Stimulated activated CD4-positive, alpha-beta T cell treated with anti-CD3 and anti-CD28 coated beads, Interleukin-1b, Interleukin-23, amount 100 ng/mL, for 48 hours (primary cell): ENCODE measurements around the gene LMBR1.

Source experiments
- DNase-seq: peaks from one replicate; pipeline ENCODE4 v3.0.0-alpha.2; 2020

Gene LMBR1

DNA sequence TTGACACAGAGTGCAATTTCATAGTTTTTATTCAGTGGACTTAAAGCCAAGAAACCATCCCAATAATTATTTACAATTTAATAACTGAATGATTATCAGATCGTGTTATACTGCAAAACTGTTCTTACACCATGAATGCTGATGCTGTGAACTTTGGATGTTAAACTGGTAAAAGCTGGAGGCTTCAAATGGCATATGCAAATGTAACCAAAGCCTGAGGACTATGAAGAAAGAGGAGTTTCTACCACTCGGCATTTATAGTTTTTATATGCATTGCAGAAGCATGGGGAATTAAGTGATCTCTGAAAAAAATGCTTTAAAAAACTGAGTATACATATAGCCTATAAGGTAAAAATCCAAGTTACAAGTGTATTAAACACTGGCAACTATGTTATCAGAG, 210.1 kb downstream of the LMBR1 start:
- no peak for DNase-seq

DNA sequence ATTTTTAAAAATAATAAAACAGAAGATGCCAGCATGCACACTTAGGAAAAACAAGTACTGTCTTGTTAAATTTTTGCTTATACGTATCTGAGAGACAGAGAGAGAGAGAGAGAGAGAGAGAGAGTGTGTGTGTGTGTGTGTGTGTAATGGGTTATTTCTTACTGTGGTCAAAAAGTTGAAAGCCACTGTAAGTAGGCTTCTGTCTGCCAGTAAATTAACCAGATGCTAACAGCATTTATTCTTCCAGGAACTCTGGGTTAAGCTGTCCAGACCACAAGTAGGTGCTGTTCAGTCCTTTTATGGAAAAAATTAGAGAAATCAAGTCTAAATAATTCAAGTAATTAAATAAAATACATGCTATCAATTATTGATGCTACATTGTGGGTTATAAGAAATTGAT, 212.7 kb downstream of the LMBR1 start:
- no peak for DNase-seq

DNA sequence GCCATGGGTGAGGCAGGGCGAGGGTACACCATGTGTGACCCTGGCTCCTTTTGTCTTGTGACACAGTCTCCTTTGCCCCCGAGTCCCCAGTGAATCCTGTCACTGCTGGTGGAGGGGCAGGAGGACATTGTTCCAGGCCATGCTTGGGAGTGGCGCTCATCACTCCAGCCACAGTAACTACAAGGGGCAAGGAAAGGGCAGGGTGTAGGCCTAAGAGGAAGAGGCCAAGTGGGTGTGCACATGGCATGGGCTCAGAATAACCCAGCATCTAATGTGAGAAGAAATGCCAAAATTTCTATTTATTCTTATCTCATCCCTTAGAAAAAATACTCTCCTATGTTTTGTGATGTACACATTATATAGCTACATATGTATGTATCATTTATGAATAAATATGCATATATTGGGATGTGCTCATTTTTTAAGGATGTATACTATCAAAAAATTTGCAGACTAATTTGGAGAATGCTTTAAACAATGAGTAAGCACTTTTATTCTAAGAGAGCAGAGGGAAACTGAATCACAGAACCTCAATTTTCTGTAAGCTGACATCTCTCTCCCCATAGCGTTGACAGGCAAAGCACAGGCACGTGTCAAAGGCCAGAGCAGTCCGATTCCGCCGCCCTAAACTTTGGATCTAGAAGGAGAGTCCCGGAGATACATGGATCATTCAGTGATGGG, 215.5 kb downstream of the LMBR1 start:
- DNase-seq = no peak

DNA sequence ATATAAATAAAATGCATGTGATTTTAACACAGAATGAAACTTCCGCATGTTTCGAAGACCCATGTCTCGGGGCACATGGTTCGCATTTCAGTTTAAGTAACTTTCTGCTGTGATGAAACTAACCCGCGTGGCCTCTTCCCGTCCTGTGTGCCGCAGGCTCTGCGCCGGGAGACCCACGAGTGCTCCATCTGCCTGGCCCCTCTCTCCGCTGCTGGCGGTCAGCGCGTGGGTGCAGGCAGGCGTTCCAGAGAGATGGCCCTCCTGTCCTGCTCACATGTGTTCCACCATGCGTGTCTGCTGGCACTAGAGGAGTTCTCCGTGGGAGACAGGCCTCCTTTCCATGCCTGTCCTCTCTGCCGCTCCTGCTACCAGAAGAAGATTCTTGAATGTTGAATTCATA, 216.7 kb downstream of the LMBR1 start:
- DNase-seq = no peak

DNA sequence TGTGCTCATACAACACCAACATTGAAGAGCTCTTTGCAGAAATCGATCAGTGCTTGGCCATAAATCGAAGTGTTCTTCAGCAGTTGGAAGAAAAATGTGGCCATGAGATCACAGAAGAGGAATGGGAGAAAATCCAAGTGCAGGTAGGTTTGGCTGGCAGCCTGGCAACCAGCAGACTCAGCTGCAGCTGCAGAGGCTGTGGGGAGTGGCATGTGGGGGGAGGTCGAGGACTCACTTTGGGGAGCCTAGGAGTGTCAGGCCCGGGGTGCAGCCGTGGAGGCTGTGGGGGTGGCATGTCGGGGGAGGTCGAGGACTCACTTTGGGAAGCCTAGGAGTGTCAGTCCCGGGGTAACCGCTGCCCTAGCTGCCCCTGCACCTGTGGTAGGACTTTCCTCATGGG, 217.3 kb downstream of the LMBR1 start:
- no peak for DNase-seq

DNA sequence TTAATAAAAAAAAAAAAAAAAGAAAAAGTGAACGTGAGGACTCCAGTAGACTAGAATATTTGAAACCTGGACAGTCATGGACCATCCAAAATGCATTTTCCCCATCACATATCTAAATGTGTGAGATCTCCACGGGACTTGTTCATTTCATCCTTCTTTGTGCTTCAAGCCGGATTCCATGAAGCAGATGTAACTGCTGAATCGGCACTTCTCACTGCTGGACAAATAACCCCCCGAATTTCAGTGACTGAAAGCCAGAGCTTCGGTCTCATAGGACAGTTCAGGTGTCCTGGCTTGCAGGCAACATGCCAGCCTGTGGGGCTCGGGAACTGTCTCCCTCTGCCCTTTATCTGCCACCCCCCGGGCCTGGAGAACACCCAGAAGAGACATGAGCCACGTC, 219.1 kb downstream of the LMBR1 start:
- no peak for DNase-seq

DNA sequence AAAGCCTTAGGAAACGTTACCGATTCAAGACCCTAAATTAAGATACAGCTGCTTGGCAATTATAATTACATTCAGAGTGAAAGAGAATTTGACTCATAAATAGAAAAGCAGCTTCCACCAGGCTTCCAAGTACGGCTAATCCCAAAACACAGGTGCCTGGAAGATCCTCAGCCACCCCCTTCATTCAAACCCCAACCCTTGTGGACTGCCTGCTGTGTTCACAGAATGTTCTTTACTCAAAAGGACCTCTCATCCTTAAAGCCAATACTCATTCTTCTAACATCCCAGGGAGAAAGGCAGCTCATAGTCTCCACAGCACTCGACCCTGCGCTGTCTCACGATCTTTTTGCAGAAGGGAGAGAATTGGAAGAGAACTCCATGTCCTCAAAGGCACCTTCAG, 219.5 kb downstream of the LMBR1 start:
- DNase-seq = no peak

DNA sequence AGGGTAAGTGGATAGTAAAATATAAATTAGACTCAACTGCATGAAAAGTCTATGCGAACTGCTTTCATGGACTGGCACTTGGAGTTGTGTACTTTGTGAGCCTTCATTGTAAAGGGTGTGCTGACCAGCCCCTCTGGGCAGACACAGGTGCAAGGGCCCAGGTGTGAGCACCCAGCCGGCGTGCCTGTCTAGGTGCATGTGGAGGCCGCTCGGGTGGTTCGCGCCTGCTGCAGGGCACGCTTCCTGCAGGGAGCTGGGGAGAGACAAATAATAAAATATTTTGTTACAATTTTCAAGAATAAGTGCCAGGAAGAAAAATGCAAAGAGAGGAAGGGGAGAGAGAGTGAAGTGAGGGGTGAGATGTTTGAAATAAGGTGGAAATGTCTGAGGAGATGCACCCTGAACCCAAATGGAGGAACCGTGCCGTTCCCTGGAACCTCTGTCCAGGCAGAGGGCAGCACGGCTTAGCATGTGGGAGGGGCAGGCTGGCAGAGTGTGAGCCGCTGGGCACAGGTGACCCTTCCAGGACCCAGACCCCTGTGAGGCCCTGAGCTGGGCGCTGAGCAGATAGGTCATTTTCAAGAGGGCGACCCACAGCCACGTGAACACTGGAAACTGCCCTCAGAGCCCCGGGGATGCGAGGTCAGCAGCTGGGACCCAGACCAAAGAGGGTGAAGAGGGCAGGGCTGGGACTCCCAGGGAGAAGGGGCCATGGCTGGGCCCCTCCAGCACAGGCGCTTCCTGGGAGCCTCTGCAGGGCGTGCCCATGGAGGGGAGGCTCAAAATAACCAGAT, 223.8 kb downstream of the LMBR1 start:
- DNase-seq = no peak

DNA sequence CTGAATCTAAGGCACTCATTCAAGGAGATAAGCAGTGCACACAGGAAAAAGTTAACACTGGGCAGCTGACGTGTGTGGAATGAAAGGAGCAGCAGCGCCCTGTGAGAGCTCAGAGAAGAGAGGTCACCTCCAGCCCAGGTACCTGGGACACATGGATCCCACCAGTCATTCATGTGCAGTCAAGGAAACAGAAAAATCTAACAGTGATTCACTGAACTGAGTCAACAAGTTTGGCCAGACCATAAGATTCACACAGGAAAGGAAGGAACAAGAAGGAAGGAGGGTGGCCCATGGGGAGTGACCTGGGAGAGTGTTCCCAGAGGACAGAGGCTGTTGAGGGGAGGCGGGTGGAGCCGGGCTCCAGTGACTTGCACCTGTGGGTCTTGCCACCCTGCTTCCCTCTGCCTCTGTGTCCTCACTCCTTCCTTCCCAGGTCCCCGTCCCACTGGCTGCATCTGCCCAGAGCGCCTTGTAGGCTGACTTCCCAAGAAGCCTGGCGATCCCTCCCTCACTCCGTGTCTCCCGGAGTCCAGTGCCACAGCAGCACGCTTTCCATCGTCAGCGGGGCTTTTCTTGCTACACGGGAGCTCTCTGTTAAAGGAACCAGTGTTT, 224.7 kb downstream of the LMBR1 start:
- no peak for DNase-seq

DNA sequence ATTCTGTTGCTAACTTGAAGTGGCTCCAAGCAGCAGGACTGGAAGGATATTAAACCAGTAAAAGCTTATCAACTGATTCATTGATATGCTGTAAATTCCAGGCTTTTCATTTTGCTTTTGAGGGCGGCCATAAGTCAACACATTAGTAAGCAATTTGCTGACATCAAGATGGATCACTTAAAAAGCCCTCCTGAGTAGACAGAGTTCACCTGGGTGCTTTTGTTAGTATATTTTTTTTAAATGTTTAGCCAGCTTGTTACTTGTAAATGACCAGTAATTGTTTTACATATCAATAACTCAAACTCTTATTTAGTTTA, 225.9 kb downstream of the LMBR1 start:
- DNase-seq = no peak

DNA sequence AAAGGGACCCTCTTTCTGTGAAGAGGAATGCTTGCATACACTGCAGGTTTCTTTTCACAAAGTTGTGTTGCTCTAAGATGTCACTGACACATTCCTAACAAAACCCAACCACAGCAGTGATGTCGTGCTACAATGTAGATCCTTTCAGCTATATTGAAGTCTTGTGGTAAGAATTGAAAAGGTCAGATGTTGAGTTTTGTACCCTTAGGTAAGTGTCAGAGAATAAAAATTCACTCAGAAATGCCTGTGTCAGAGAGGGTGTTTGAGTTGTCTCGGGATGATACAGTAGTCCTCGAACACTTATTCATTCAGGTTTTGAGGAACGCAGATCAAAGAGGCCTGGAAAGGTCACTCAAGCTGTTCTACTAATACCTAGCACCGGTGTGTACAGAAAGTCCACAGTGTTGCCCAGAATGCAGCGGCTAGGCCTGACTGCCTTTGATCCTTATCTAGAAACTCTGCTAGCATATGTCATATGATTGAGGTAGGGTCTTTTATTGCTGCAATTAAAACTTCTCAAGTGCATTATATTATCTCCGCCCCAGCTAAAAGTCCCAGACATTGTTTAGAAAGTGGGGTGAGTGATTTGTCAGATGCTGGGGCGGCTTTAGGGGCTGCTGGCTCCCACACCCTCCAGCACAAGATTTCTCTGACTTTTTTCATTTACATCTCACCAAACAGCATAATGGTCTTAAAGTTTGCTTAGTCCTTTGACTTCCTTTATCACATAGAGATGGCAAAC, 226.4 kb downstream of the LMBR1 start:
- DNase-seq = no peak

DNA sequence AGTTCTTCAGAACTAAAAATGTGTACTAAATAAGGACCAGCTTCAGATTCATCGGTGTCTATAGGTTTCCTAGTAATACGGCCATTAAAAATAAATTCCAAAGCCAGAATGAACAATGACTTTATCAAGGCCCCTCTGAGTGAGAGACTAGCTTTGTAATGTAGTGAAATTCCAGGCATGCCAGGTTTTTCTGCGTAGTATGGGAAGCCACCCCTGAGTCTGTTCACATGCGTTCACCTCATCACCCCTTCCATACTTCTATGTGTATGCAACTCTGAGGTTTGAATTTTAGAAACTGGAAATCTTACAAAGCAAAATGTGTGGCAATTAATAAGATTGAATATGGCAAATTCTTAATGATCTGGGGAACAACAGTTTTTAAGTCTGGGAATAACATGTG, 227.9 kb downstream of the LMBR1 start:
- no peak for DNase-seq

DNA sequence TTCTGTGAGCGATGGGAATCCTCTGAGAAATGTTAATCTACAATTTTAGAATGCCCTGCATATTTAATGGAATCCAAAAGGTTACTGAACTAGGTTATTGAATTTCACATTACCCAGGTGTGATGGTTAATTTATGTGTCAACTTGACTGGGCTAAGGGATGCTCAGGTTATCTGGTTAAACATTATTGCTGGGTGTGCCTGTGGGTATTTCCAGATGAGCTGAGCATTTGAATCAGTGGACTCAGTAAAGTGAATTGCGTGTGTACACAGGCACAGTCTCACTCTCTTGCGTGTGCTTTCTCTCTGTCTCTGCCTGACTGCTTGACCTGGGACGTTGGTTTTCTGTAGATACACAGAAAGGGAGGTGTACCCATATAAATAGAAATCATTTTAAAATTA, 230.7 kb downstream of the LMBR1 start:
- DNase-seq = no peak

DNA sequence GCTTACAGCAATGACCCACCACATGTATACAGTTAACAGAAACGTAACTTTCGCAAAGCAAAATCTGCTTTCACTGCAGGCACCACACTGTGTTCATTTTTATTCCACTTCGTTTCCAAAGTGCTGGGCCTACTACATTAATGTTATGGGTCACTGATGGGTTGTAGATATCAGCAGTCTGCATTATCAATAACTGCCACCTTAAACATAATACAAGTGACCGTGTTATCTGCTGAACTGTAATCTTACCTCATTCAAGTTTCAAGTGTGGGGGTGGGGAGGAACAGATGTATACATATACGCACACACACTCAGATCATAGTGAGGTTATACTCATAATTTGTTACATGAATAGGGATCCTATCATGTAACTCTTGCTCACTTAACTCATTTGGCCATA, 231.3 kb downstream of the LMBR1 start:
- DNase-seq = no peak

DNA sequence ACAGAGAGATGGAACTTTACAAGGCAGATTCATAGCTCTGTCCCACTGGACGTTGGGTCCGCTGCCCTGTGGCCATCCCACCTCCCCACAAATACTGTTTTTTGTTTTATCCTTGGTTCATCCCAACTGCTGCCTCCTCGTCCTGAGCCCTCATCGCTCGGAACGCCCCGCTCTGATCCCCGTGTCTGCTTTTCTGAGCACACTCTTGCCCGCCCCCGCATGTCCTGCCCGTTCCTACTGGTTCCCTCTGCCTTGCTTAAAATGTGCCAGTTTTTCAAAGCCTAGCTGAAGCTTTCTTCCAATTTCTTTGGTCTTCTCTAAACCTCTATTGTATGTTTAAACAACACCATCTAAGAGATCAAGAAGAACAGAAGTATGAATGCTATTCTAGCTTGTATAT, 233.0 kb downstream of the LMBR1 start:
- DNase-seq = no peak

DNA sequence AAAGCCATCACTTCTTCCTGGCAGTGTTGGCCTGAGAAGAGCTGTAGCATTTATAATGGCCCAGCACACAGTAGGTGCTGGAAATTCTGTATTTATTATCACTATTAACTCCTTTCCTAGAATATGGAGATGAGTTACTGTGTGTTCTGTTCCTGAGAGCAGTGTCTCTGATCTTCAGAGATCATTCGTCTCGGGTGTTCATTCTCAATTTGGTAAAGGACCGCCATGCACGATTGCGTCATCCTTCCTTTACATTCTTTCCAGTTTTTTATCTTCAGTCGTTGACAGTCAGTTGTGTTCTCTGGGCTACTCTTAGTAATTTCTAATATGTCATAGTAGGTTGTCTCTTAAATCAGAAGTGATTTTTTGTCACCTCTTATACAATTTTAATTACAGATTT, 233.8 kb downstream of the LMBR1 start:
- DNase-seq = no peak

DNA sequence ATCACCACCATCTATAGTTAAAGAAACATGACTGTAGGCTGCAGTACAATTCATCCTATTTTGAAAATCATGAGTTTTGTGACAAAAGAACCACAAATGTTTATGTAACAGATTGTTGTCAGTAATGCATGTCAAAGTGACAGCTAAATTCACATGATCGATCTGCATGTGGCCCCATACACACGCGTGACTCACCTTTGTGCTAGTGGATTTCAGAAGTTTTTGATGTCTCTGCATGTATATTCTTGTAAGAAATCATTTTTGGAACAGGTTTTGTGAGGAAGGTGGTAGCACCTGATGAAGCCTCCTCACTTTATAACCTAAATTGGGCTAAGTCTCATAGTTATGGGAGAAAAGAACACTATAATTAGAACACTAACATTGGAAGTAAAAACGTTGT, 235.3 kb downstream of the LMBR1 start:
- no peak for DNase-seq

DNA sequence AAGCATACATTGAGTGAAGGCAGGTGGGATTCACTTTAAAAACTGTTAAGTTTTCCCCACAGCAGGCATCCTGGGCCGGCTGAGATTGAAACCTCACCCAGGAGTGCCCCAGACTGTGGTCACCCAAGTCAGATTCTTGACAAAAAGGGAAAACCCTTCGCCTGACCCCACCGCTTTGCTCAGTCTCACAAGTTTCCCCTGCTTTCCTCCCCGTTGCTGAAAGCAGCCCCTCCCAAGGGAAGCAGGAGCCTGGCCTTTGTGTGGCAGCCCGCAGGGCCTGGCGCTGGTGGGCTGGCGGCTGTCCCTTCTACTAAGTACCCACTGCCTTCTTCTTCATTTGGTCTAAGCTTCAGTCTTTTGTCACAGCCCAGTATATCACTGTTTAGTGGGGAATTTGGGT, 236.4 kb downstream of the LMBR1 start:
- DNase-seq = no peak

DNA sequence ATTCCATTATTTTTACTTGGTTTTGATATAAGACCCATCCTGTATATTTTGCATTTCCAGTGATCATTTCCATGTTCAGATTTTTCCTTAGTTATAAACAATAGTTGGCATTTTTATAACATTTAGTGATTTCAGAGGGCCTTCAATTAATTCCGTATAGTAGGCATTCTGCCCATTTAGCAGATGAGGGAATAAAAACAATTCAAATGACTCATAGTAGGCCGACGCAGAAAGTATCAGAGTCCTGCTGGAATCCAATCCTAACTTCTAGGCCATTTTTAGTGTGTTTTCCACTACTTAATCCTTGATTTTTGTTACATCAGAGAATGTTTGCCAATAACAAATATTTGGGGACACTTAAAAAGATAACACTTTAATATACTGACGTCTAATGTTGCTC, 237.0 kb downstream of the LMBR1 start:
- DNase-seq = no peak

DNA sequence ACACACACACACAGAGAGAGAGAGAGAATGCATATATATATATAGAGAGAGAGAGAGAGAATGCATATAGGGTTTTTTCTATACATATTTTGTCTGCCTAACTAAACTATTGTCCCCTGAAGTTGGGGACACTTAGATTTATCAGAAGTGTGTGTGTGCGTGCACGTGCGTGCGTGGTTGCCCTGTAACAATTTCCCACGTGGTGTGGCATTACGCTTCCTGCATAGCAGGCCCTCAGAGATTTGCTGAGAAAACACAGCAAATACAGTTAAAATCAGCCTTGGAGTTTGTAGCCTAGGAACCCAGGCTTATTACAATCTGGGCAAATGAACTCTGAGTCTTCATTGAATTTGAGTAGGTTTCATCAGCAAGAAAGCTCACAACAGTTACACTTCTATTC, 237.7 kb downstream of the LMBR1 start:
- DNase-seq = no peak

DNA sequence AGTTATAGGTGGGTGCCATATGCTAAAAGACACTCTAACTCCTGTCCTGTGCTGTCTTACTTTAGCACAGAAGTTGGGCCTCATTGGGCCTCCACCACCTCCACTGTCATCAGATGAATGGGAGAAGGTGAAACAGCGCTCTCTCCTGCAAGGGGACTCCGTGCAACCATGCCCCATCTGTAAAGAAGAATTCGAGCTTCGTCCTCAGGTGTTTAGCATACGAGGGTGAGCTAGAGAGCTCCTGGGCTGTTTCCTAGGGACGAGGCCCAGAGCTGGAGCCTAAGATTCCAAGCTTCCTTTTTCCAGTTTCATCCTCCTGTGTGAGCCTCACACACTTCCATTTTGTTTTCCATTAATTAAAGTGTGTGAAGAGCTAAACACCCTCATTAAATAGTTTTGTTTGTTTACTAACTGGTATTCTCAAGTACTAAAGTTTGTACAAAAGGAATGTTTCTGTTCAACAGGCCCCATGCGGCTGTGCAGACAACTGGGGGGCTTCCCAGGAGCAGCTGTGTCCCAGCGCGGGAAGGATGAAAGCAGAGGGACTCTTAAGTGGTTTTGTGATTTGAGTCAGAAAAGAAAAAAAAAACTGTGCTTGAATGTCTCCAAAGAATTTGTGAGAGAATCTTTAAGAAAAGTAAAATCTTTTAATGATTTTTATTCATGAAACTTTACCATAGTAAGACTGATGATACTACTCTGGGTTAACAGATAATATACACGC, 238.3 kb downstream of the LMBR1 start:
- DNase-seq = no peak

DNA sequence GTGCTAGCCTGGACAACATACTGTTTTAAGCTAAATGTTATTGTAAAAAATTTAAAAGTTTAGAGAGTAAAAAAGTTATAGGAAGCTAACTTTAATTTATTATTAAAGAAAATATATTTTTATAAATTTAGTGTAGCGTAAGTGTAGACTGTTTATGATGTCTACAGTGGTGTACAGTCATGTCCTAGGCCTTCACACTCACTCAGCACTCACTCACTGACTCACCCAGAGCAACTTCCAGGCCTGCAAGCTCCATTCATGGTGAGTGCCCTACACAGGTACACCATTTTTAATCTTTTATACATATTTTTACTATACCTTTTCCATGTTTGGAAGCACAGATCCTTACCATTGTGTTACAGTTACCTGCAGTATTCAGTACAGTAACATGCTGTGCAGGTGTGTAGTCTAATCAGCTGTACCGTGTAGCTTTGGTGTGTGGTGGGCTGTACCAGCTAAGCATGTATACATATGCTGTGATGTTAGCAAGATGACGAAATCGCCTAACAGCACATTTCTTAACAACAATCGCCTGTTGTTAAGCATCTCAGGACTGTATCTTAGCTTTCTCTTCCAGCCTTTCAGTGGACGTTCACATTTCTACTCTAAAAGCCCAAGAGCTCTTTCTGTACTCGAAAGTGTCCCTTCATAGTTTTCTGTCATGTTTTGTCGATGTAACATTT, 240.0 kb downstream of the LMBR1 start:
- DNase-seq = no peak

DNA sequence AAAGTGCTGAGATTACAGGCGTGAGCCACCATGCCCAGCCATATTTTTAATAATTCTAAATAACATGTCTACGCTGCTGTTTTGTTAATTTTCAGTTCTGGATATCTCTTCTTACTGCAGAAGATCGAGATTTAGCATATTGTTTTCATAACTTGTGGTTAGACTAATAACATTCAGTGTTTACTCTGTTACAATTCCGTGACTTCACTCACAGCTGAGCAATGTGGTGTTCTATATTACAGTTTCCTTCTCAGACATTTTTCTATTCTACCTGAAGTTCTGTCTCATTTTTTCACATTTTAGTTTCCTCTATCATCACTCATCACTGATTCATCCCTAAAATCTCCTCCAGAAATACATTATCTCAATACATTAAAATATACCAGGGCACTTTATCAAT, 241.5 kb downstream of the LMBR1 start:
- DNase-seq = no peak
